Keratinocyte (primary cell): Measurements from ENCODE around the gene ZNF467. TPM values are rescaled to one million over a fixed set of nuclear protein-coding genes. Genes with fewer than 3 reads are reported as not detected.
A peak's percentile ranks its signal among the peaks of the same experiment; 100 is the strongest.

Experiments
- DNase-seq: peaks from one replicate; pipeline ENCODE4 v3.0.0-alpha.2; 2011; ENCODE audit warnings: low read depth, missing footprints, low spot score
- FAIRE-seq: peaks from 2 replicates; lab custom pipeline; 2011; peaks lifted over from hg19 to GRCh38; lab: Jason Lieb, UNC
- H2AFZ ChIP-seq: 2 replicates; pipeline ENCODE4 v1.6.0; 2012; ENCODE audit warnings: low read length, control low read depth, inconsistent platforms; ENCODE audit not compliant: control insufficient read depth
- H3K27ac ChIP-seq: 2 replicates; pipeline ENCODE4 v1.5.1; 2011; ENCODE audit warnings: low read length; ENCODE audit not compliant: control insufficient read depth, insufficient read depth
- H3K27me3 ChIP-seq: 3 replicates; pipeline ENCODE4 v1.6.0; 2011; ENCODE audit warnings: low read length; ENCODE audit not compliant: control insufficient read depth, insufficient read depth; ENCODE audit errors: extremely low read depth
- H3K36me3 ChIP-seq, 2 experiments: 2 replicates in 1 of 2; 3 replicates in 1 of 2; pipeline ENCODE4 v1.5.1; 2011; ENCODE audit warnings: low read length in 2 of 2, mild to moderate bottlenecking in 1 of 2; ENCODE audit not compliant: control insufficient read depth in 2 of 2, insufficient read depth in 2 of 2; ENCODE audit errors: extremely low read depth in 1 of 2
- H3K4me1 ChIP-seq: 3 replicates; pipeline ENCODE4 v1.5.1; 2011; ENCODE audit warnings: low read length; ENCODE audit not compliant: control insufficient read depth, insufficient read depth; ENCODE audit errors: extremely low read depth
- H3K4me2 ChIP-seq: 3 replicates; pipeline ENCODE4 v1.6.0; 2011; ENCODE audit warnings: low read depth, low read length; ENCODE audit not compliant: control insufficient read depth, insufficient read depth; ENCODE audit errors: extremely low read depth
- H3K4me3 ChIP-seq, 3 experiments: fragments of 200-600 bp in 1 of 3; sonication (generic) in 1 of 3; 2 replicates in 2 of 3; 3 replicates in 1 of 3; pipeline ENCODE4 v1.5.1; 2011 to 2016; ENCODE audit warnings: low read length in 3 of 3, mild to moderate bottlenecking in 3 of 3, control low read depth in 2 of 3, inconsistent platforms in 1 of 3, low read depth in 1 of 3, mixed read lengths in 1 of 3, mixed run types in 1 of 3, moderate library complexity in 1 of 3; ENCODE audit not compliant: control insufficient read depth in 2 of 3, insufficient read depth in 2 of 3; ENCODE audit errors: extremely low read depth in 1 of 3
- H3K79me2 ChIP-seq: 2 replicates; pipeline ENCODE4 v1.6.0; 2012; ENCODE audit warnings: low read length; ENCODE audit not compliant: control insufficient read depth, insufficient read depth
- H3K9ac ChIP-seq: 3 replicates; pipeline ENCODE4 v1.6.0; 2011; ENCODE audit warnings: low read length; ENCODE audit not compliant: control insufficient read depth, insufficient read depth; ENCODE audit errors: extremely low read depth
- H3K9me1 ChIP-seq: 3 replicates; pipeline ENCODE4 v1.6.0; 2011; ENCODE audit warnings: low read length; ENCODE audit not compliant: control insufficient read depth, insufficient read depth; ENCODE audit errors: extremely low read depth
- H3K9me3 ChIP-seq: 2 replicates; pipeline ENCODE4 v1.5.1; 2012; ENCODE audit warnings: low read depth, low read length; ENCODE audit not compliant: control insufficient read depth
- H4K20me1 ChIP-seq: 3 replicates; pipeline ENCODE4 v1.6.0; 2011; ENCODE audit warnings: low read length; ENCODE audit not compliant: control insufficient read depth, insufficient read depth; ENCODE audit errors: extremely low read depth
- EZH2 ChIP-seq: IDR thresholded peaks from one replicate; pipeline ENCODE4 v1.6.1; 2012; ENCODE audit warnings: inconsistent platforms, mild to moderate bottlenecking, low read length, moderate library complexity
- dilution Hi-C: fragments of 300-500 bp; cut with MboI; formaldehyde crosslinking; loops from one replicate; pipeline ENCODE4 v1.7.0; 2020; ENCODE audit warnings: low sequenced_read_pairs; ENCODE audit not compliant: extremely low pct_ligation_motif_present
- polyA plus RNA-seq, 5 experiments: library from polyadenylated mRNA; depleted of rRNA in 3 of 5; stranded (reverse) in 3 of 5; stranded (forward) in 1 of 5; unstranded in 1 of 5; fragments of >200 nt; gene quantifications; 1 replicate in 1 of 5; 2 replicates in 3 of 5; 3 replicates in 1 of 5; pipeline versions ENCODE4 v1.2.1 to v1.2.3, GENCODE V29; 2011 to 2012; ENCODE audit warnings: missing spikeins in 2 of 5, low read depth in 1 of 5, low replicate concordance in 1 of 5
- TF ChIP-seq, protein P1 (sequence below), 3 experiments: IDR thresholded peaks in 1 of 3; conservative IDR thresholded peaks in 1 of 3; optimal IDR thresholded peaks in 1 of 3; 2 replicates in 2 of 3; 3 replicates in 1 of 3; pipeline versions ENCODE3 to v1.5.1; 2011; ENCODE audit warnings: low read length in 3 of 3, mild to moderate bottlenecking in 3 of 3, moderate library complexity in 2 of 3, control low read depth in 1 of 3, inconsistent platforms in 1 of 3; ENCODE audit not compliant: insufficient read depth in 2 of 3; ENCODE audit errors: extremely low read depth in 1 of 3

The ZNF467 gene
- polyA plus RNA-seq, 1 donor (not counting 4 experiments of a cell fraction or from before 2014, with no cell fraction given): 0.31 TPM

DNA sequence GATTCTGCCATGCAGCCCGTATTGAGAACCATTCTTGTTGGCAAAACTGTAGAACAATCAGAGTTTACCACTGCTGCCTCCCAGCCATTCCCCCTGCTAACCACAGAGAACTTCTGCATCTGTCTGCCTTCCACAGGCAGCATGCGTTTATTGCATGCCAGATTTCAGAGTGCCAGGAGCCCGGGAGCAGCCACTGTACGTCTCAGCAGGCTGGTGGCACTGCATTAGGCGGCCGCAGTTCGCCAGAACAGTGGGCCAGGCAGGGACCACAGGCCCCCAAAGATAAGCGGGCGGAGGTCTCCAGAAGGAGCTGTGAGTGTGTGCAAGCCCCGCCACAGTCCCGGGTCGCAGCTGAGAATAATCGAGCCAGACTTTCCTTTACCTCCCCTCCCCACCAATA, 31.8 kb downstream of the ZNF467 start:
- Histone ChIP-seq H3K9me3 (no peaks in the 10 kb centered on the region), H2AFZ (no peak overlapping the region), H3K36me3 (no peaks in the 10 kb centered on the region), H3K27ac (no peak overlapping the region), H3K9me1 (no peaks in the 10 kb centered on the region), H3K9ac (no peak overlapping the region), H3K4me1 (no peaks in the 10 kb centered on the region), H3K4me2 (peak overlapping the region; percentile 29), H3K27me3 (peaks cover 2% of the 10 kb centered on the region), H3K4me3 (no peak overlapping the region), H3K79me2 (no peaks in the 10 kb centered on the region), H4K20me1 (no peaks in the 10 kb centered on the region)
- FAIRE-seq (no peak), DNase-seq (no peak)
- dilution Hi-C loops: no loop called here
- TF ChIP-seq, protein P1, sequence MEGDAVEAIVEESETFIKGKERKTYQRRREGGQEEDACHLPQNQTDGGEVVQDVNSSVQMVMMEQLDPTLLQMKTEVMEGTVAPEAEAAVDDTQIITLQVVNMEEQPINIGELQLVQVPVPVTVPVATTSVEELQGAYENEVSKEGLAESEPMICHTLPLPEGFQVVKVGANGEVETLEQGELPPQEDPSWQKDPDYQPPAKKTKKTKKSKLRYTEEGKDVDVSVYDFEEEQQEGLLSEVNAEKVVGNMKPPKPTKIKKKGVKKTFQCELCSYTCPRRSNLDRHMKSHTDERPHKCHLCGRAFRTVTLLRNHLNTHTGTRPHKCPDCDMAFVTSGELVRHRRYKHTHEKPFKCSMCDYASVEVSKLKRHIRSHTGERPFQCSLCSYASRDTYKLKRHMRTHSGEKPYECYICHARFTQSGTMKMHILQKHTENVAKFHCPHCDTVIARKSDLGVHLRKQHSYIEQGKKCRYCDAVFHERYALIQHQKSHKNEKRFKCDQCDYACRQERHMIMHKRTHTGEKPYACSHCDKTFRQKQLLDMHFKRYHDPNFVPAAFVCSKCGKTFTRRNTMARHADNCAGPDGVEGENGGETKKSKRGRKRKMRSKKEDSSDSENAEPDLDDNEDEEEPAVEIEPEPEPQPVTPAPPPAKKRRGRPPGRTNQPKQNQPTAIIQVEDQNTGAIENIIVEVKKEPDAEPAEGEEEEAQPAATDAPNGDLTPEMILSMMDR (optimal IDR thresholded peaks at IDR 0.05 in 1 of 3, IDR thresholded peaks at IDR 0.05 in 1 of 3, conservative IDR thresholded peaks at IDR 0.05 in 1 of 3; ENCODE audit: extremely low read depth in 1 of 3, insufficient read depth in 2 of 3, low read length in 3 of 3): peak in 1 of 3 experiments; percentile 6
- no peak for TF ChIP-seq EZH2

GRCh38 chr7:149736478-149737360, 36.7 kb downstream of the ZNF467 start:
- H3K36me3 ChIP-seq: peaks cover 0 to 8% of the 10 kb centered on the region in 2 experiments
- H3K27me3 ChIP-seq: peaks cover 3% of the 10 kb centered on the region
- TF ChIP-seq, protein P1 (optimal IDR thresholded peaks at IDR 0.05 in 1 of 3, IDR thresholded peaks at IDR 0.05 in 1 of 3, conservative IDR thresholded peaks at IDR 0.05 in 1 of 3; ENCODE audit: extremely low read depth in 1 of 3, insufficient read depth in 2 of 3, low read length in 3 of 3): no peak
- no peak for TF ChIP-seq EZH2
- DNase-seq (no peak), FAIRE-seq (no peak)
- no peaks in the 10 kb centered on the region for H3K79me2 ChIP-seq
- H4K20me1 ChIP-seq: no peaks in the 10 kb centered on the region
- no peaks in the 10 kb centered on the region for H3K9me1 ChIP-seq
- H3K4me3 ChIP-seq: no peak overlapping the region
- H3K4me2 ChIP-seq: no peak overlapping the region
- H3K4me1 ChIP-seq: peaks cover 8% of the 10 kb centered on the region
- no peaks in the 10 kb centered on the region for H3K9me3 ChIP-seq
- H3K27ac ChIP-seq: no peak overlapping the region
- H2AFZ ChIP-seq: no peak overlapping the region
- dilution Hi-C loops: no loop called here
- H3K9ac ChIP-seq: no peak overlapping the region
